Activated CD8-positive, alpha-beta T cell treated with anti-CD3 and anti-CD28 coated beads for 36 hours (primary cell): ENCODE measurements around the gene SS18L1. TPM values are rescaled to one million over a fixed set of nuclear protein-coding genes. Genes with fewer than 3 reads are reported as not detected.

Experiments
- ATAC-seq: fragments of 200-7000 bp; cut with Tn5 transposase; one replicate; pipeline ENCODE4 v1.10.0; 2021; ENCODE audit warnings: mild to moderate bottlenecking, moderate library complexity
- CTCF ChIA-PET: fragments of 350-600 bp; sonication (Branson Sonifier 250); formaldehyde crosslinking; loops from one replicate; lab custom pipeline; 2021; ENCODE audit warnings: antibody characterized with exemption; lab: Charles Lee
- POLR2A ChIA-PET: fragments of 350-600 bp; sonication (Branson Sonifier 250); formaldehyde crosslinking; loops from one replicate; lab custom pipeline; 2021; ENCODE audit warnings: antibody characterized with exemption; lab: Charles Lee
- DNase-seq: peaks from one replicate; pipeline ENCODE4 v3.0.0-alpha.2; 2020
- H3K27ac Mint-ChIP-seq: one replicate; pipeline ENCODE4 v1.8.0; 2021; ENCODE audit warnings: mild to moderate bottlenecking, mixed read lengths
- H3K27me3 Mint-ChIP-seq: one replicate; pipeline ENCODE4 v1.8.0; 2021; ENCODE audit warnings: mixed read lengths
- H3K36me3 Mint-ChIP-seq: one replicate; pipeline ENCODE4 v1.8.0; 2021; ENCODE audit warnings: low read depth, mixed read lengths
- H3K4me1 Mint-ChIP-seq: one replicate; pipeline ENCODE4 v1.8.0; 2021; ENCODE audit warnings: low read depth, mixed read lengths
- H3K4me3 Mint-ChIP-seq: one replicate; pipeline ENCODE4 v1.8.0; 2021; ENCODE audit warnings: mild to moderate bottlenecking, moderate library complexity, mixed read lengths
- H3K9me3 Mint-ChIP-seq: one replicate; pipeline ENCODE4 v1.8.0; 2021; ENCODE audit warnings: mixed read lengths
- CTCF ChIP-seq: fragments of 200-600 bp; IDR thresholded peaks from one replicate; pipeline ENCODE4 v1.8.0; 2022; ENCODE audit warnings: antibody characterized with exemption, mild to moderate bottlenecking
- intact Hi-C: fragments of 100-400 bp; cut with micrococcal nuclease; formaldehyde crosslinking; loops from one replicate; pipeline ENCODE4 v1.10.0; 2022
- total RNA-seq, 2 experiments: library from RNA; stranded (reverse); gene quantifications; one replicate each; pipeline ENCODE4 v1.2.3, GENCODE V29; 2021

SS18L1 gene
- total RNA-seq, 2 experiments from 2014 or later: 15.3 to 16.1 TPM

GRCh38 chr20:62156592-62157386 lies 13.2 kb downstream of the SS18L1 start:
- Mint-ChIP-seq H3K27ac (no peak overlapping the region), H3K9me3 (no peaks in the 10 kb centered on the region), H3K4me1 (peaks cover 25% of the 10 kb centered on the region), H3K4me3 (no peak overlapping the region), H3K27me3 (no peaks in the 10 kb centered on the region), H3K36me3 (peaks cover 36% of the 10 kb centered on the region)
- peak; percentile 88 for TF ChIP-seq CTCF
- ATAC-seq: peak; percentile 88
- DNase-seq: peak; percentile 84
- POLR2A ChIA-PET: interaction anchor here (0.6 to 0.9 kb wide), 3 partner anchors 12 to 90 kb away, joined by 3 to 4 read pairs (median 3); no protein-coding TSS in a partner anchor
- CTCF ChIA-PET: interaction anchor here (0.9 to 1.6 kb wide), 6 partner anchors 13 to 260 kb away, joined by 3 to 6 read pairs (median 4); partner anchors contain the start of genes PSMA7 and SS18L1
- intact Hi-C loops: no loop called here

GRCh38 chr20:62157387-62158087 lies 14.0 kb downstream of the SS18L1 start:
- Mint-ChIP-seq H3K36me3 (peaks cover 30% of the 10 kb centered on the region), H3K27me3 (no peaks in the 10 kb centered on the region), H3K4me1 (peaks cover 22% of the 10 kb centered on the region), H3K4me3 (no peak overlapping the region), H3K27ac (no peak overlapping the region), H3K9me3 (no peaks in the 10 kb centered on the region)
- ChIA-PET POLR2A (no interaction called here), CTCF (interaction anchor here (1.0 to 1.6 kb wide), 3 partner anchors 14 to 37 kb away, joined by 3 to 6 read pairs (median 4); partner anchors contain the start of genes PSMA7 and SS18L1)
- no peak for TF ChIP-seq CTCF
- intact Hi-C loops: no loop called here
- DNase-seq (no peak), ATAC-seq (no peak)

- DNase-seq: no peak
- peaks cover 25% of the 10 kb centered on the region for H3K36me3 Mint-ChIP-seq
- ATAC-seq: no peak
- peaks cover 22% of the 10 kb centered on the region for H3K4me1 Mint-ChIP-seq
- CTCF ChIA-PET: no interaction called here
- H3K4me3 Mint-ChIP-seq: no peak overlapping the region
- no peaks in the 10 kb centered on the region for H3K9me3 Mint-ChIP-seq
- TF ChIP-seq CTCF: no peak
- no peaks in the 10 kb centered on the region for H3K27me3 Mint-ChIP-seq
- intact Hi-C loops: no loop called here
- H3K27ac Mint-ChIP-seq: no peak overlapping the region
- POLR2A ChIA-PET: no interaction called here
Measured at GRCh38 chr20:62158088-62158400, 14.5 kb downstream of the SS18L1 start.

GRCh38 chr20:62158541-62158940 lies 15.0 kb downstream of the SS18L1 start:
- TF ChIP-seq CTCF: no peak
- POLR2A ChIA-PET: no interaction called here
- H3K27ac Mint-ChIP-seq: no peak overlapping the region
- ATAC-seq (no peak), DNase-seq (no peak)
- intact Hi-C loops: no loop called here
- H3K4me1 Mint-ChIP-seq: peaks cover 22% of the 10 kb centered on the region
- no peaks in the 10 kb centered on the region for H3K27me3 Mint-ChIP-seq
- H3K4me3 Mint-ChIP-seq: no peak overlapping the region
- CTCF ChIA-PET: no interaction called here
- peaks cover 22% of the 10 kb centered on the region for H3K36me3 Mint-ChIP-seq
- no peaks in the 10 kb centered on the region for H3K9me3 Mint-ChIP-seq

GRCh38 chr20:62159052-62159451 lies 15.5 kb downstream of the SS18L1 start:
- intact Hi-C loops: no loop called here
- Mint-ChIP-seq H3K9me3 (no peaks in the 10 kb centered on the region), H3K27ac (no peak overlapping the region), H3K4me1 (peaks cover 22% of the 10 kb centered on the region), H3K36me3 (peaks cover 17% of the 10 kb centered on the region), H3K4me3 (no peak overlapping the region), H3K27me3 (no peaks in the 10 kb centered on the region)
- no peak for DNase-seq
- TF ChIP-seq CTCF: no peak
- POLR2A ChIA-PET: no interaction called here
- ATAC-seq: no peak
- CTCF ChIA-PET: no interaction called here
